K562 (cell line): ENCODE results near the gene HSD17B12. TPM values are rescaled to one million over a fixed set of nuclear protein-coding genes. Genes with fewer than 3 reads are reported as not detected.

Experiments used
- CEBPG ChIP-seq, 3 experiments: fragments of 200-800 bp in 1 of 3; sonication (Bioruptor generic) in 1 of 3; sonication (generic) in 1 of 3; formaldehyde crosslinking in 1 of 3; IDR thresholded peaks in 2 of 3; conservative IDR thresholded peaks in 1 of 3; 2 replicates each; pipeline versions ENCODE4 v1.6.1 to v1.8.0; 2016 to 2022; ENCODE audit warnings: missing compliant biosample characterization in 2 of 3, missing genetic modification characterization in 2 of 3, mild to moderate bottlenecking in 1 of 3, missing genetic modification reagents in 1 of 3
- CUX1 ChIP-seq: fragments of 200-800 bp; sonication (Bioruptor generic); IDR thresholded peaks from 2 replicates; pipeline ENCODE4 v1.6.1; 2016; ENCODE audit warnings: missing genetic modification characterization, missing compliant biosample characterization
- FOXK2 ChIP-seq, 2 experiments: fragments of 450-650 bp; IDR thresholded peaks in 1 of 2; conservative IDR thresholded peaks in 1 of 2; 2 replicates each; pipeline ENCODE4 v1.6.1; 2016; ENCODE audit warnings: low read depth in 2 of 2, mild to moderate bottlenecking in 1 of 2
- NRF1 ChIP-seq, 2 experiments: fragments of 450-650 bp; IDR thresholded peaks in 1 of 2; conservative IDR thresholded peaks in 1 of 2; 2 replicates each; pipeline ENCODE4 v1.6.1; 2014; ENCODE audit warnings: mild to moderate bottlenecking in 2 of 2
- POLR2H ChIP-seq: IDR thresholded peaks from 2 replicates; pipeline ENCODE4 v1.6.1; 2016; ENCODE audit warnings: missing genetic modification characterization, low read depth, mild to moderate bottlenecking, control low read depth, missing compliant biosample characterization, moderate library complexity
- SAFB2 ChIP-seq: fragments of 200-400 bp; formaldehyde crosslinking; IDR thresholded peaks from 2 replicates; pipeline ENCODE4 v1.6.1; 2018; ENCODE audit warnings: borderline replicate concordance, low read length, low read depth, moderate library complexity; ENCODE audit not compliant: severe bottlenecking
- polyA plus RNA-seq, 8 experiments: library from polyadenylated mRNA; depleted of rRNA in 4 of 8; stranded (reverse) in 5 of 8; unstranded in 3 of 8; fragments of >200 nt; fragmentation: Nextera tagmentation in 2 of 8; fragmentation: Illumina TruSeq in 1 of 8; extraction: Ambion mirVana in 2 of 8; extraction: Trizol in 1 of 8; gene quantifications; 2 replicates each; pipeline versions ENCODE4 v1.2.1 to v1.2.3, GENCODE V29; 2011 to 2014; ENCODE audit warnings: inconsistent platforms in 1 of 8, missing spikeins in 1 of 8
- total RNA-seq, 7 experiments: library from RNA; depleted of rRNA in 6 of 7; stranded (reverse); fragments of >200 nt in 6 of 7; fragmentation: Illumina TruSeq in 2 of 7; extraction: Trizol in 2 of 7; gene quantifications; 2 replicates each; pipeline versions ENCODE4 v1.2.1 to v1.2.3, GENCODE V29; 2011 to 2021; ENCODE audit warnings: low replicate concordance in 1 of 7
- TF ChIP-seq, protein P1 (sequence below): sonication (generic); formaldehyde crosslinking; IDR thresholded peaks from 2 replicates; pipeline ENCODE4 v1.8.1; 2023; ENCODE audit warnings: mild to moderate bottlenecking, missing genetic modification reagents

Gene HSD17B12
- total and polyA plus RNA-seq, 9 of the 15 experiments (the other 6 are each of a cell fraction or from before 2014, with no cell fraction given) = 9.1 to 34.5 (median 23.3) TPM

DNA sequence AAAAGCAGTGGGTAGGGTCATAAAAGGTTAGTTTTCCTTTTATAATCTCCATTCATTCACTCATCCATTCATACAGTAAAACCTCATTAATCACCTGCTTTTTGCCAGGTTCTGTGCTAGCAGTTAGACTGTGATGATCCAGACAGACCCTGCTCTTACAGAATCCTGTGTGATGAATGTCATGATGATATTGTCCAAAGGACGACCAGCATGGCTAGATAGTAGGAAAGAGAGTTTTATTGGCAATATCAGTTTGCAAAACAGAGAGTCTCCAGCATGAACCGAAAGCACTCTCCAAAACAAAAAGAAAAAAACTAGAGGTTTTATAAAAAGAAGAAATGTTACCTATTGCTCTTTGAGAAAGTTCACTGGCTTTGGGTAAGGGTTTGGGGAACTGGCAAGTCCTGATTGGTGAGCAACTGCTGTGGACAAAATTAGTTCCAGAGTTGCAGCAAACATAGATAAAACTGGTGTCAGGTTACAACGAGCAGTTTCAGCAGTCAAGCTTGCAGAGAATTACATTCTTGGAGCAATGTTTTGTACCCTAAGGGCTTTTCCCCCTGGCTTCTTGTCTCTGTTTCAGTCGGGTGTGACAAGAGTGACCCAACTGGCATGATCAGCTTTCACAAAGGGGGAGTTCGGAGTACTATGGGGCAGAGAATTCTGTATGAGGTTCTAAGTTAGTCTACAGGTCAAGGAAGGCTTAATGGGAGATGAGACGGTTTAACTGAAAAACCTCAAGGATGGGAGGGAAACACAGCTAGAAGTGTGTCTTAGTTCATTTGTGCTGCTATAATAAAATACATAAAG, 58.3 kb downstream of the HSD17B12 start (continued):
- TF ChIP-seq CUX1 = 0 out of 2 replicates have a peak, but pooled peaks have one; percentile 27
- no peak for TF ChIP-seq CEBPG (CRISPR knock-in tag; IDR thresholded peaks at IDR 0.05)
- TF ChIP-seq CEBPG (tag; conservative IDR thresholded peaks at IDR 0.05 in 1 of 2, IDR thresholded peaks at IDR 0.05 in 1 of 2) = 0 out of 4 replicates have a peak, but pooled peaks of 1 of the 2 experiments have one; percentile 34
- TF ChIP-seq FOXK2 (conservative IDR thresholded peaks at IDR 0.05 in 1 of 2, IDR thresholded peaks at IDR 0.05 in 1 of 2; ENCODE audit: low read depth in 2 of 2) = peak; percentile 24 to 45; a peak in 1 of 4 replicates
- TF ChIP-seq NRF1 (conservative IDR thresholded peaks at IDR 0.05 in 1 of 2, IDR thresholded peaks at IDR 0.05 in 1 of 2) = peak in 1 of 2 experiments; percentile 25; a peak in 1 of 4 replicates
- peak; percentile 32 for TF ChIP-seq POLR2H (tag)
- TF ChIP-seq, protein P1, sequence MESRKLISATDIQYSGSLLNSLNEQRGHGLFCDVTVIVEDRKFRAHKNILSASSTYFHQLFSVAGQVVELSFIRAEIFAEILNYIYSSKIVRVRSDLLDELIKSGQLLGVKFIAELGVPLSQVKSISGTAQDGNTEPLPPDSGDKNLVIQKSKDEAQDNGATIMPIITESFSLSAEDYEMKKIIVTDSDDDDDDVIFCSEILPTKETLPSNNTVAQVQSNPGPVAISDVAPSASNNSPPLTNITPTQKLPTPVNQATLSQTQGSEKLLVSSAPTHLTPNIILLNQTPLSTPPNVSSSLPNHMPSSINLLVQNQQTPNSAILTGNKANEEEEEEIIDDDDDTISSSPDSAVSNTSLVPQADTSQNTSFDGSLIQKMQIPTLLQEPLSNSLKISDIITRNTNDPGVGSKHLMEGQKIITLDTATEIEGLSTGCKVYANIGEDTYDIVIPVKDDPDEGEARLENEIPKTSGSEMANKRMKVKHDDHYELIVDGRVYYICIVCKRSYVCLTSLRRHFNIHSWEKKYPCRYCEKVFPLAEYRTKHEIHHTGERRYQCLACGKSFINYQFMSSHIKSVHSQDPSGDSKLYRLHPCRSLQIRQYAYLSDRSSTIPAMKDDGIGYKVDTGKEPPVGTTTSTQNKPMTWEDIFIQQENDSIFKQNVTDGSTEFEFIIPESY = no peak
- no peak for TF ChIP-seq SAFB2
